ENCODE data around the gene TAF4B.

DNA sequence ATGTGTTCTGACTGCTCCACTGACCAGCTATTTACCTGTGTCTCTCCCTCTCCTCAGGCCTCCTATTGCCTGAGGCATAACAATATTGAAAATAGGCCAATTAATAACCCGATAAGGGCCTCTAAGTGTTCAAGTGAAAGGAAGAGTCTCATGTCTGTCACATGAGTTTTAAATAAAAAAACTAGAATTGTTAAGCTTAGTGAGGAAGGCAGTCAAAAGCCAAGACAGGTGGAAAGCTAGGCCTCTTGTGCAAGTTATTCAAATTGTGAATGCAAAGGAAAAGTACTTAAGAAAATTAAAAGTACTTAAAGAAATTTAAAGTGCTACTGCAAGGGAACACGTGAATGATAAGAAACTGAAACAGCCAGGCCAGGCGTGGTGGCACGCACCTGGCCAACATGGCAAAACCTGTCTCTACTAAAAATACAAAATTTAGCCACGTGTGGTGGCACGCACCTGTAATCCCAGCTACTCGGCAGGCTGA lies 44.9 kb upstream of the TAF4B start:
- no peak for TF ChIP-seq POLR2A (IDR thresholded peaks at IDR 0.05)
- TF ChIP-seq, protein P1, sequence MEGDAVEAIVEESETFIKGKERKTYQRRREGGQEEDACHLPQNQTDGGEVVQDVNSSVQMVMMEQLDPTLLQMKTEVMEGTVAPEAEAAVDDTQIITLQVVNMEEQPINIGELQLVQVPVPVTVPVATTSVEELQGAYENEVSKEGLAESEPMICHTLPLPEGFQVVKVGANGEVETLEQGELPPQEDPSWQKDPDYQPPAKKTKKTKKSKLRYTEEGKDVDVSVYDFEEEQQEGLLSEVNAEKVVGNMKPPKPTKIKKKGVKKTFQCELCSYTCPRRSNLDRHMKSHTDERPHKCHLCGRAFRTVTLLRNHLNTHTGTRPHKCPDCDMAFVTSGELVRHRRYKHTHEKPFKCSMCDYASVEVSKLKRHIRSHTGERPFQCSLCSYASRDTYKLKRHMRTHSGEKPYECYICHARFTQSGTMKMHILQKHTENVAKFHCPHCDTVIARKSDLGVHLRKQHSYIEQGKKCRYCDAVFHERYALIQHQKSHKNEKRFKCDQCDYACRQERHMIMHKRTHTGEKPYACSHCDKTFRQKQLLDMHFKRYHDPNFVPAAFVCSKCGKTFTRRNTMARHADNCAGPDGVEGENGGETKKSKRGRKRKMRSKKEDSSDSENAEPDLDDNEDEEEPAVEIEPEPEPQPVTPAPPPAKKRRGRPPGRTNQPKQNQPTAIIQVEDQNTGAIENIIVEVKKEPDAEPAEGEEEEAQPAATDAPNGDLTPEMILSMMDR (IDR thresholded peaks at IDR 0.05): no peak
